Raji (cell line): Measurements from ENCODE around the gene GNAO1.

Source experiments
- POLR2A ChIP-seq: IDR thresholded peaks from 2 replicates; pipeline ENCODE4 v1.6.1; 2011; ENCODE audit warnings: low read depth, low read length, control low read depth; ENCODE audit not compliant: insufficient read depth

Gene GNAO1

DNA sequence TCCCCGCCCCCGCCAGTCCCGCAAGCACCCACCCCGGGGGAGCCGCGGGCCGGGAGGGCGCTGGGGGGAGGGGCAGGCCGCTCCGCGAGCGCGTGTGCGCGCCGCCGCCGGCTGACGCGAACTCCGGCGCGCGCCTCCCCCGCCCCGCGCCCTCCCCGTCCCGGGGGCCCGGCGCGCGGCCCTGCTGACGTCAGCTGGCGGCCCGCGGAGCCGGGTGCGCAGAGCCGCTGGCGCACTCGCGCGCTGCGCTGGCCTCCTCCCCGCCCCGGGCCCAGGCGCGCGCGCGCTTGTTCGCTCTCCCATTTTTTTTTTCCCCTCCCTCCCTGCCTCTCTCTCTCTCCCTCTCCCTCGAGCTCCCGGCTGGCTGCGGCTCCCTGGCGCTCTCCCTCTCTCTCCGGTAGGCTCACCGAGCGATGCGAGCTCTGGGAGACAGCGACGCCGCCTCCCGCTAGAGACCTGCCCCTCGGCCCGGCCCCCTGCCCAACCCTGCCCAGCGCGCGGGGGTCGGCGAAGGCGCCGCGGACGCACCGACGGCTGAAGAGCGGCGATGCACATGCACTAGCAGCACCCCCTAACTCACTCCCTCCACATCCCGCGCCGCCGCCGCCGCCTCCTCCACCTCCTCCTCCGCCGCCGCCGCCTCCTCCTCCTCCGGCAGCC is at the start of gene GNAO1:
Gene GNAO1, plus strand, starts transcription at position 334 of the 660 bp plus-strand sequence. CDS start 747 bp downstream, outside the sequence.
- no peak for TF ChIP-seq POLR2A

DNA sequence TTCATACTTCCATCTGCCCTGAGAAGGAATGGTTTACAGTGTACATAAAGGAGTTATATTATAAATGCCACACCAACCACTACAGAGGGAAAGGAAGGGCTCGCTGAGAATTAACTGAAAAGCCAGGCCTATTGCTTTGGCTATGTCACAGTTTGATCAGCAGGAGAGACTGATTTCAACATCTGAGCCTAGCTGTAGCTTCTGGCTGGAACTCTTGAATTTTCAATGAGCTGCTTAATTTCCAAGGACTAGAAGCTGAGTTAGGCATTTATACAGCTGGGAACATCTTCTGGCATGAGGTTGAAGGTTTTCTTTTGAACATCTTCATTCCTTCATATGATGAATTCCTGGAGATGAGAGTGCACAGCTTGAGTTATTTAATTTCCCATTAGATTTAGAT is 47.6 kb upstream of the GNAO1 start:
- no peak for TF ChIP-seq POLR2A

DNA sequence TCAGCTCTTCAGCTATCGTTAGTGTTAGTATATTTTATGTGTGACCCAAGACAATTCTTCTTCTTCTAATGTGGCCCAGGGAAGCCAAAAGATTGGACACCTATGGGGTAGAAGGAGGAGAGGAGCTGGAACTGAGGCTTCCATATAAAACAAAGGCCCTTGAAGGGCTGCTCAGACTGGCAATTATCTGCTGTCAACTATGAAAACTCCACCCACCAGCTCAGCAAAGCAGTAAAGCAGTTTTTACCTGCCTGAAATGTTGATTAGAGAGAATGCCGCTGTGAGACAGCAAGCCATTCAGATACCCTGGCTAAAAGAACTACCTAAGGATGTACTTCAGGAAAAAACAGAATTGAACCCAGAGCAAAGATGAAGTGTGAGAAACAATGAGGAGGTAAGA is 45.9 kb upstream of the GNAO1 start:
- no peak for TF ChIP-seq POLR2A

DNA sequence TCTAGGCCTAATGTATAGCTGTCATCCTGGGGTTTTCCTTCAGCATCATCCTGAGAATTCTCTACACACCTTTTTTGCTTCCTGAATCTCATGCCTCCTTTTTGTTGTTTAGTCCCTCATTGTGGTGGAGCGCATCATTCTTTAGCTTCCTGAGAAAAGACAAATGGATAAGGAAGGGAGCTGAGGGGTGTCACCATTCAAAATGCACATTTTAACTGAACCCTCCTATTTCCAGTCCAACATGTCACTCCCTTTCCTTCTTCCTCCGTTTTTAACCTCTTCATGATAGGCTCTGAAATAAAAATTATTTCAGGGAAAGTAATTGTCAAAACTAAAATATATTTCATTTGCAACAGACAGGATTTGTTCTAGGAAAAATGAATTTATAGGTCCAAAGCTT is 39.7 kb upstream of the GNAO1 start:
- TF ChIP-seq POLR2A: no peak

DNA sequence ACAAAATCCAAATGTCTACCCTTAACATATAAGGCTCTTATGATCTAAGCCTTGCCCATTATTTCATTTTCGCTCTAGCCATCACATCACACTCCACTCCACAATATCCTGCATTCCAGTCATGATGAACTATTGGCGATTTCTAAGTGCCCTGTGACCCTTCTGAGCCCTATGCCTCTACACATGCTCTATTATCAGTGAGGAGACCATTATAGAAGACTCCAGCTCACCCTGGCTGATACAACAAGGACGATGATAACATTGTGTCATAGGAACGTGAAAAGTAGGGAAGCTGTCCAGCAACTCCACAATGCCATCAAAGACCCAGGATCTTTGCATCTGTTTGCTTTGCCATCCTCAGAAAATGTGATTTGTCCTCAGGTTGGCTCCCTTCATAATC is 29.6 kb upstream of the GNAO1 start:
- TF ChIP-seq POLR2A: no peak

DNA sequence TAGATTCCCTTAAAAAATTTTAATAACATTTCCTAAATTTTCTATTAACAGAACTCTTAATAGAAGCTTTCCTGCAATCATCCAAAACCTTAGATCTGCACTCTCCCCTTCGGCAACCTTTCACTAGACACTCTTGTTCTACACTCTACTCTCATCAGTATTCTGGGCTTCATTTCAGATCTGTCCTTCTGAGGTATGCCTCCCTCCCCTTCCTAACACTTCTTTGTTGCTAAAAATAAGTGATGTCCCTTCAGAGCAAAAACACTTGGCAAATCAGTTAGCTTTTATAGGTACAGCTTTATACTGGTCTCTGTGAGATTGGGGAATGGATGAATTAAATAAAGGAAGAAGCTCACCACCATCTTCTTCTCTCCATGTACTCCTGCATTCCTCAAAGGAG is 28.2 kb upstream of the GNAO1 start:
- no peak for TF ChIP-seq POLR2A

DNA sequence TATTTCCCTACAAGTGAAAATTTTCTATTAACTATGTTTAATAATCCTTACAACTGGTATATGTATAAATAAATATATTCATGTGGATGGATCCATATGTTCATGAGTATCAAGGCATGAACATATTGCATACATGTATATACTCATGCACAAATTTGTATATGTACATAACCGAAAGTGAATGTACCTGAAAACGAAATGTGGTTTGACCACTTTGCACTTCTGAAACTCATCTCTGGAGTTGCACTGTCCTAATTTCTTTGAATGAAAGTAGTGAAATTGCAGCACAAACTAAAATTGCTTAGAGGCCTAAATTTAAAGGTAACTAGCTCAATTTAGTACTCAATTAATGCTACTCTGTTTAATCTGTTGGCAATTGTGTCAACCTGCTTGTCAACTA is 27.4 kb upstream of the GNAO1 start:
- TF ChIP-seq POLR2A: no peak

DNA sequence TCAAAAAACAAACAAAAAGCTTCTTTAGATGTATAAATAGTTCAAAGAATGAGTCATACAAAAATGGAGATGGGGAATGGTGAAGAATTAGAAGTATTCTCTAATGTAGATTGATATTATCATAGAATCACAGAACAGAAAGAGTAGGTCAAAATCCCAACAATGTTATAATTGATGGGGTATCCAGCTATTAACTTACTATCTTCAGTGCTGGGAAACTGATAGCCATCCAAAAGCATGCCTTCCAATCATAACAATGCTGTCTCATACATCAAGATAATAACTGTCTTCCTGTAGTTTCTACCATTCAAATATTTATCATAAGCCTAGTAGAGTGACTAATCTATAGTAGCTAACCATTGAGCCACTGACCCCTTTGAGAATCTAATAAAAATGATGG is 26.7 kb upstream of the GNAO1 start:
- no peak for TF ChIP-seq POLR2A

DNA sequence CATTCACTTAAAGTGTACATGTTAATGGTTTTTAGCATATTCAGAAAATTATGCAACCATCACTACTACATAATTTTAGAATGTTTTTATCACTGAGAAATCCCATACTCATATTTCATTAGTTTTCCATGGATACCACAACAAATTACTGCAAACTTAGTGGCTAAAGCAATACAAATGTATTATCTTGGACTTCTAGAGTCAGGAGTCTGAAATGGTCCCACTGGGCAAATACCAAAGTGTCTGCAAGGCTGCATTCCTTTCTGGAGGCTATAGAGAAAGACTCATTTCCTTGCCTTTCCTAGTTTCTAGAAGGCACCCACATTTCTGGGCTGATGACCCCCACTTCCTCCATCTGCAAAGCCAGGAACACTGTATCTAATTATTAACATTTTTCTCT is 16.9 kb upstream of the GNAO1 start:
- no peak for TF ChIP-seq POLR2A

DNA sequence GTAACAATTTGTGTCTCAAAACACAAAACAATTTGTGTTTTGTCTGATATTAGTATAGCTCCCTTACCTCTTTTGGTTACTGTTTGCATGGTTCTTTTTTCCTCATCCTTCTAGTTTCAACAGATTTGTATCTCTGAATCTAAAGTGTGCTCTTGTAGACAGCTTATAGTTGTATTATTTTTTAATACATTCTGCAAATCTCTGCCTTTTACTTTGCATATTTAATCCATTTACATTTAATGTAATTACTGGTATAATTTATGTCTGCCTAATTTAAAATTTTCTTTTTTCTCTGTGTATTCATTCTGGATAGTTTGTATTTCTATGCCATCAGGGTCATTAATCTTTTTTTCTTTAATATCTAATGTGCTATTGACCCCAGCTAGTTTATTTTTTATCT is 9.9 kb upstream of the GNAO1 start:
- TF ChIP-seq POLR2A: no peak

DNA sequence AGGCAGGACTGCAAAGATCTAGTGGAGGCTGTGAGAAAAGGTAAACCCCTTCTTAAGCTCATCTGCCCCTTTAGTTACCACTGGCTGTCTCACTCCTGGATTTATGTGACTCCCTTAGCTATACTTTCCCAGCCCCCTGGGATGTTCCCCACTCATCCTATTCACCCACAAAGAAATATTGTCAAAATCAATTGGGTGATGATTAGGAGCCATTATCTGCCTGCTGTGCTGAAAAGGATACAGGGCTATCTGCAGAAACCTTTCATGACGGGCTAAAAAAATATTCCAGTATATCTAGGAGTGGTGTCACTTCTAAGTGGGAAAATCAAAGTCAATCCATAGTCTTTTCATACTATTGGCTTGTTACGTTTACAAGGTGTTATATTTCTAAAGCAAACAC is 8.0 kb upstream of the GNAO1 start:
- TF ChIP-seq POLR2A: no peak

DNA sequence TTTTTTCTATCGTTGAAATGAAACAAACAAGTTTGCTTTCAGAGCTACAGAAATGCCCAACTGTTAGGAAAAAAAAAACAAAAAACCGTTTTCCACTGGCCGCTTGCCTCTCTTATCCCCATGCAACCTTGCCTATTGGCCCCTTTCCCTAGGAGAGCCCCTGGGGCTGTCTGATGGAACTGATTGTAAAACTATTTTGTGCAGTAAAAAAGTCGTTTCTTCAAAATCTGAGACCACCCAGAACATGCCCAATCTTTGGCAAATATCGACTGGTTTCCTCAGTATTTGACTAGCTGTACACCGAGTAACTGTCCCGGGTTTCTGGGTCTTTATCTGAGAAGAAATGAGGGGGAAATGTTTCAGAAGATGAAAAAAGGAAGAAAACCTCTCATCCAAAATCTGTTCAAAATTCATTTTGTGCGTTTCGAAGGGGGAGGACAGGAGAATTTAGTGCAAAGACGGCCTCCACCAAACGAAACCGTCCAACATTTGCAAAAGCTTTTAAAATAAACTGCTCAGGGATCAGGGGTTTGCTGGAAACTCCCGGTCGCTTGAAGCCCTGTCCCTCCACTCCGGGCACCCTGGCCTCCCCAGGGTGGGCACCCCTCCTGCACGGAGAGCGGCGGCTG is 1.1 kb upstream of the GNAO1 start:
- TF ChIP-seq POLR2A: no peak

DNA sequence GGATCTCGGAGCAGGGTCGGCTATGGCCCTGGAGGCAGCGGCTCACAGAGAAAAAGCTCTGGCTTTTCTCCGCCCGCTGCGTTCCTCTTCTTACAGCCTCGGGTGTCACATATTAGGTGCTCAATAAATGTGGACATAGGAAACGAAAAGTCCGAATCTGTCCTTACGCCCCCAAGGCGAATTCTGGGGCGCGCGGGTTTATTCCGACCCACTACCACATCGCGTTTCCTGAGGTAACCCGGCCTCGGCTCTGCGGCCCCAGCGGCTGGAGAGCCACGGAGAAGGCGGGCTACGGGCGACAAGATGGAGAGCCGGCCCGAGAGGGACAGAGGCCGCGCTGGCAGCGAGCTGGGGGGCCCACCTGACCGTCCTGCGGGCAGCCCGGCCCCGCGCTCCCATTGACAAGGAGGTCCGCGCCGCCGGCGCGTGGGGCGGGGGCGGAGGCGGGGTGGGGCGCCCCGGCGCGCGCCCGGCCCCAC is 573 bp upstream of the GNAO1 start:
- no peak for TF ChIP-seq POLR2A

DNA sequence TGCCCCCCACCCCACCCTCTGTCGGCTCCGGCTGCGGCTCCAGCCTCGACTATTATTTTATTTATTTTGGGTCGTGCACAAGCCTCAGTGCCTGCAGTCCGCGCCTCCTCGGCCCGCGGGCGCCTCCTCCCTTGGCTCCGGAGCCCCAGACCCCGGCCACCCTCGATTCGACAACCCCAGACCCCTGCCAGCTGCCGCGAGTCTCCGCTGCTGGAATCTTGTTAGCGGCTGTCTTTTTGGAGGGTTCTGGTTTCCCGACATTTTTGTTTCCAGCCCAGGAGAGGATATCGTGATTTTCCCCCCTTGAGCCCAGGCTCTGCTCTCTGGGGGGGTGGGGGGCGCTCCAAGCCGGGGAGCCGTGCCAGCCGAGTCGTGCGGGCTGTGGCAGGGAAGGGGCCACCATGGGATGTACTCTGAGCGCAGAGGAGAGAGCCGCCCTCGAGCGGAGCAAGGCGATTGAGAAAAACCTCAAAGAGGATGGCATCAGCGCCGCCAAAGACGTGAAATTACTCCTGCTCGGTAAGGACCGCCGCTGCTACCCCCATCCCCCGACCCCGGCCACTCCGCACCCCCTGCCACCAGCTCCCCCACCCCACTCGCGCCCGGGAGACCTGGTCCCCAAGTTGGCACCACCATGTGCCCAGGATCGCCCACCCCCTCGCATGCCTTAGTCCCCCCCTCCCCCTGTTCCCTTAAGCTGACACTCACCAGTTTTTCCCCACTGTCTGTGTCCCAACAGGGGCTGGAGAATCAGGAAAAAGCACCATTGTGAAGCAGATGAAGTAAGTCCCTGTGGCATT is 746 bp downstream of the GNAO1 start:
- TF ChIP-seq POLR2A: no peak

DNA sequence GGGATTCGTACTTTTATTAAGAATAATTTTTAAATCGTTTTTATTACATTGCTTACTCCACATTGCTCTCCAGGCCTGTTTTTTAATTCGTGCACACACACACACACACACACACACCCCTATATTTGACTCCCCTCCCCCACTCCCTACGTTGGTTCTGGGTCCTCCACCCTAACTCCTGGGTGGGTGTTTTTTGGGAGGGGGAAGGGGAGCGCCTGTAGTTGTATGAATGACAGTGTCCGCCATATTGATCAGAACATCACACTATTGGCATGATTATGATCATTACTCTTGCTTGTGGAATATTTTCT is 1.3 kb downstream of the GNAO1 start:
- no peak for TF ChIP-seq POLR2A
